CD4-positive, alpha-beta T cell treated with Interferon alpha-2 for 1 hour (primary cell): ENCODE measurements around the gene NUDT19.
"Not testable (repeated sequence)": the region's sequence is repeated elsewhere in the genome, so short reads cannot be mapped to it uniquely, and the experiment has no call there.

Source experiments
- DNase-seq, 2 donors: peaks; one replicate each; pipeline ENCODE4 v3.0.0-alpha.2; 2020 to 2022

The NUDT19 gene

DNA sequence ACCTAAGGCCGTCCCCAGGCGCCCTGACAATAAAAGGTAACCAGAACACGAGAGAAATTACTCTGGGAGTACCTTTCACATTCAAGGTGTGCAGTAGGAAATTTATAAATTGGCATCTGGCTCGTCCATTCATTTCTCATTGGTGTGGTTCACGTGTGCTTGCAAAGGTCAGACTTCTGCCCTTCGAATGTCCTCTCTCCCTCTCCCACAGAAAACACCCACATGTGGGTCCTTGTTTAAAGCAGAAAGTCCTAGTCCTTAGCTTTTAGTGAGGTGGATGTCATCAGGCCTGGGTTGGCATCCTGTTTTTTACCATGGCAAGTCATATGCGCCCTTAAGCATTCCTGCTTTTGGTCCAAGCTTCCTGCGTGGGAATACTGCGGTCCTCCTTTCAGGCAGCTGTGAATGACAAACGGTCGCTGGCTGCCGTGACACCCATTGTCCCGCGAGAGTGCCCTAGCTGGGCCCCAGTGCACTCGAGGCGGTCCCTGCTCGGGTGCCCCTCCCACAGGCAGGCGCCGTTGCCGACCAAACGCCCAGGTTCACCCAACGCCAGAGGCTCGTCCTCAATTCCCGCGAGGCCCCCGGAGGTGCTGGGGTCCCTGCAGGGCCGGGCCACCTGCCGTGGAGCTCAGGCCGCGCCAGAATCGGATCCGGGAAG lies at the start of gene NUDT19:
NUDT19 (plus strand) TSS at position 531 of the 661 bp plus-strand sequence. CDS start 140 bp downstream, outside the sequence.
- peak; percentile 70 to 79 for DNase-seq

- peak; percentile 70 to 76 for DNase-seq
Observed at GRCh38 chr19:32642771-32643170, 48.9 kb upstream of the NUDT19 start.

DNA sequence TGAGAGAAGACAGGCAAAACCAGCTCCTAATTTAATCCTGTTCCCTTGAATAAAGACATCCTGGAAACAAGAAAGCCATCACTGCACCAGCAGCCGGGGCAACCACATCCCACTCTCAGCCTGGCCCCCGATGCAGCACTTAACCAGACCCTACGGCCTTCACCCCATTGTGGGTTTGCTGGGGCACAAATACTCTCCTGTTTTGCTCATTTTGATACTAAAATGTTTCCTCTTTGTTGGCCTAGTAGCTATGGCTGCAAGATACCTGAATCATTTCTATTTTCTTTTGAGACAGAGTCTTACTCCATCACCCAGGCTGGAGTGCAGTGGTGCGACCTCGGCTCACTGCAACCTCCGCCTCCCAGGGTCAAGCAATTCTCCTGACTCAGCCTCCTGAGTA lies 45.1 kb upstream of the NUDT19 start:
- no peak for DNase-seq

DNA sequence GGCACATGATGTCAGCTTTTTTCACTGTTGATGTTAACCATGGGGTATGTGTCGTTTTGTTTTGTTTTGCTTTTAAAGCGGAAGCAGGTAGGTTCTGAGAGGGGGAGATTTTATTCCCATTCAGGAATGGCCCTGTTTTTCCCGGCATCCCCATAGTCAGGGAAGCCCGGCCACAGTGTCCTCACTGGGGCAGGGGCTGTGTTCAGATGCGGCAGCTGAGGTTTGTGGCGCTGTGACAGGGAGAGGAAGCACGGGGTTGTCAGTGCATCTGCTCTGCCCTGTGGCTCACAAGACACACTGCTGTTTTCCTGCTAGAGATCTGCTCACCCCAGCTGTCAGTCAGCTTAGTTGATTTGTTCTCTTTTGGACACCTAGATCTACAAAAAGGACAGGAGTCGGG lies 44.3 kb upstream of the NUDT19 start:
- DNase-seq: no peak

GRCh38 chr19:32649751-32650150 lies 41.9 kb upstream of the NUDT19 start:
- DNase-seq: no peak

- no peak for DNase-seq
Observed at GRCh38 chr19:32650671-32651070, 41.0 kb upstream of the NUDT19 start.

DNA sequence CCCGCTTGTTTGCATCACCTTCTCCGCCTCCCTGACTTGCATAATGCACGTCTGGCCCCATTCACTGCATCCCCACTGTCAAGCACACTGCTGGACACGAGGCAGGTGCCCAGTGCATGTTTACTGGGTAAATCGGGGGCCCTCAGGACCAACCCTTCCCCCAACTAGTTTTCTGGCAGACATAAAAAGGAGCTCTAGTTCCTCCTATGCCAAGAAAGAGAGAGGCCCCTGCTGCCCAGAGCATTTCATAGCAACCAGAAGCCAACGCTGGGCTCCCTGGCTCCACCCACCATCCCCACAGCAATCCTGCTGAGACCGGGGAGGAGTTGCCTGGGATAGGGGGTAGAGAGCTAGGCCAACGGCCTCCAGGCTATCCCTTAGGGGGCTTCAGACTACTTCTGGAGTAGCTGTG lies 39.9 kb upstream of the NUDT19 start:
- DNase-seq: no peak

- not testable (repeated sequence) for DNase-seq
Observed at GRCh38 chr19:32652331-32652730, 39.3 kb upstream of the NUDT19 start.

DNA sequence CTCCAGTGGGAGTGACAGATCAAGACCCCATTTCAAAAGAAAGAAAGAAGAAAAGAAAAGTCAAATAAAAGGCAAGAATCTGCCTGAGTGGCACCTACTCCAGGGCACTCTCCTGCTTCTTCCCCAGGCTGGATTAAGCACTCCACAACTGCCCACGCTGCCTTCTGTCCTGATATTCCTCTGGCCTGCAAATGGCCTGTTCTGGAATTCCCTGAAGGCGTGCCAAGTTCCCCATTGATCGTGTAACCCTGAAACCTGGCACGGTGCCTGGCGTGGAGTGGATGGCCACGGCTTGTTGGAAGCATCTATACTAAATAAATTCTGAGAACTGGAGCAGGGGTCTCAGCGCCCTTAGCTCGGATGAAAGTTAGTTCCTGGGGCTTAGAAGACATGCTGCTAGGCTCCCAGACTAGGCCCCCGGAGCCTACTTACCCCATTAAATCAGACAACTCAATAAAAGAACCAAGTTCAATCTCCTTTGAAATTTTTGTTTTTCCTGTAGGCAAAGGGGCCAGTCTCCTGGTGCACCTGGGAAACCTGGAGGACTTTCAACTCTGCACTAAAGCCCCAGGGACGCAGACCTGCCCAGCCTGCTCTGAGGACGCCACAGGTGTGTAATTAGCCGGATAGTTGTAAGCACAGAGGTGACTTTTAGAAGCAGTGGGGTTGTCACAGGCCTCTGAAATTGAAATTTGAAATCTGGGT lies 38.6 kb upstream of the NUDT19 start:
- DNase-seq: no peak

DNA sequence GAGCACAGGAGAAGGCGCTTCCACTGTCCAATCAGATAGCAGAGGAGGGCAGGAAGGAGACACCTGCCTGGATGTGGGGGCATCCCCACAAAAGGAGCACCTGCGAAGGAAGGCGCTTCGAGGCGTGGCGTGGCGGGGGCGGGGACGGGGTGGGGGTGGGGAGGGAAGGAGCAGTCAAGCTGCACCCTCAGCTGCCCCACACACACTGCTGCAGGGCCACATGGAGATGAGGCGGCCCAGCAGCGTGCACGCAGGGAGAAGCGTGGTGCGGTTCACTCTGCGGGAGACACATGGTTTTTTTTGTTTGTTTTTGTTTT lies 38.1 kb upstream of the NUDT19 start:
- DNase-seq: no peak

DNA sequence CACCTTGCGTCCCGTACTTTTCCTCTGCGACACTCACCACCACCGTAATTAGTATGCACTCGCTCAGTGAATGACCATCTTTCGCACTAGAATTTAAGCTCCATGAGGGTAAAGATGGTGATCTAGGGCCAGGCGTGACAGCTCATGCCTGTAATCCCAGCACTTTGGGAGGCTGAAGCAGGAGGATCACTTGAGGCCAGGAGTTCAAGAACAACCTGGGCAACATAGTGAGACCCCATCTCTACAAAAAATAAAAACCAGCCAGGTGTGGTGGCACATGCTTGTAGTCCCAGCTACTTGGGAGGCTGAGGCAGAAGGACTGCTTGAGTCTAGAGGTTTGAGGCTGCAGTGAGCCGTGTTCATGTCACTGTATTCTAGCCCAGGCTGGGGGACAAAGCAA lies 35.2 kb upstream of the NUDT19 start:
- DNase-seq: not testable (repeated sequence)

DNA sequence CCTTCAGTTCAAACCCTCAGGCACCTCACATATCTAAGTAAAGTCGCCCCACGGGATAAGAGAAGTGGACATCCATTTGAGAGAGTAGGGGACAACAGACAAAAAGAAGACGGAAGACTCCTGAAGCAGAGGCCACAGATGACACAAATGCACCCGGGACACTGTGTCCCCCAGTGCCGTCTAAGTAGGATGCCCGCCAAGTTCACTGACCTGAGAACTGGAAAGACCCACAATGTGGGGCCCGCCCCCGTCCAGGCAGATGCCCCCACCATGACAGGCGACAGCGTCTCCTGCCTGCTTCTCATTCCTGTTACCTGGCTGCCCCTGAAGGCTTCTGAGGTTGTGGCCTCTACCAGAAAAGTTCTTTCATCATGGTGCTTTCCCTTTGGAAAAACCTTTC lies 33.5 kb upstream of the NUDT19 start:
- DNase-seq: no peak

GRCh38 chr19:32658527-32658926 lies 33.1 kb upstream of the NUDT19 start:
- no peak for DNase-seq

- no peak for DNase-seq
Observed at GRCh38 chr19:32661318-32661717, 30.3 kb upstream of the NUDT19 start.

DNA sequence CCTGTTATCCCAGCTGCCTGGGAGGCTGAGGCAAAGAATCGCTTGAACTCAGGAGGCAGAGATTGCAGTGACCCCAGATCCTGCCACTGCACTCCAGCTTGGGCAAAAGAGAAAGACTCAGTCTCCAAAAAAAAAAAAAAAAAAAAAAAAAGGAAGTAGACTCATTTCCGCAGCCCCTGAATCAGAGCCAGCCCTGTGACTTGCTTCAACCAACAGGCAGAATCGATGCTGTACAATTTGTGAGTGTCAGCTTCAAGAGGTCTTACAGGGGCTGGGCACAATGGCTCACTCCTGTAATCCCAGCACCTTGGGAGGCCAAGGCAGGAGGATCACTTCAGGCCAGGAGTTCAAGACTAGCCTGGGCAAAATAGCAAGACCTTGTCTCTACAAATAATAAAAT lies 29.4 kb upstream of the NUDT19 start:
- DNase-seq: peak in 1 of 2 donors; percentile 9

DNA sequence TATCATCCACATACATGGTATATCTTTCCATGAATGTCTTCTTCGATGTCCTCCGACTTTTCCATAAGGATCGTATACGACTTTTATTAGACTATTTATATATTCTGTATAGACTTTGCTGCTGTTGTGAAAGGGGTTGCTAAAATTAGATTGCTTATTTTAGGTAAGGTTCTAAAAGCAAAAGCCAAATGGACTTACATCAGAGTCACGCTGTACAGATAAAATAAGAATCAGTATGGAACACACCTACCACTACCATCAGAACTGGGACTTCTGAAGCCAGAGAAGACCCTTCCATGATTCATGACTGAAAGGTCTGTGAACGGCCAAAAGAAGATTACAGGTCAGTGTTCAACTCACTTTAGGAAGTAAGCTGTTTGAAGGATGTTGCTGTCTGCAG lies 25.5 kb upstream of the NUDT19 start:
- DNase-seq: no peak

- DNase-seq: no peak
Observed at GRCh38 chr19:32669310-32669709, 22.3 kb upstream of the NUDT19 start.

DNA sequence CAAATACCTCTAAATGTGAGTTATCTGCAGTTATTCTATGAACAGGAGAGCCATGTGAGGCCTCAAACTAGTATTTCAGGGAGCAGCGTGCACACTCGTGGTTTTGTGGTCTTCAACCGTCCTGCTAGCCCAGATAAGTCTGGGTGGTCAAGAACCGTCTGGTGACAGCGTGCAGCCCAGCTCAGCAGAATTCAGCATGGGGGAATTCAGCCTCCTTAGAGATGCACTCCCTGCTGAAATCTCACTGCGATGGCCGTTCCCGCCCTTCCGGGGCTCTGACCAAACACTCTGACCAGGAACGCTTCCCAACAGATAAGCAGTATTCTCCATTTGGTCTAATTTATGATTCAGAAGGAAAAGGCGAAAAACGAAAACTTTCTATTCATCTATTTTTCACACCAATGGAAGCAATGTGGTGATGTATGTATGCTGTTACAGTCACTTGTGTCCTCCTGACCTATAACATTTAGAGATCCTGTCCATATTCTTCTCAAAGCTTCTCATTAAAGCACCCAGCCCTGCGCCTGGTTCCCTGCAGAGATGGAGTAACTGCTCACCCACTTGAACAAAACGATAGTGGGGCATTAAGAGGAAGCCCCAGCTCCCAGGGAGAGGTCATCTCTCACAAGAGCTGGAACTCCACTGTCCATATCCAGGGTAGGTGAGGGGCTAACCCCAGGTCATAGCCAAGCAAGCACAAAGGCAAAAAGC lies 19.6 kb upstream of the NUDT19 start:
- DNase-seq: no peak

GRCh38 chr19:32672841-32673240 lies 18.8 kb upstream of the NUDT19 start:
- no peak for DNase-seq

DNA sequence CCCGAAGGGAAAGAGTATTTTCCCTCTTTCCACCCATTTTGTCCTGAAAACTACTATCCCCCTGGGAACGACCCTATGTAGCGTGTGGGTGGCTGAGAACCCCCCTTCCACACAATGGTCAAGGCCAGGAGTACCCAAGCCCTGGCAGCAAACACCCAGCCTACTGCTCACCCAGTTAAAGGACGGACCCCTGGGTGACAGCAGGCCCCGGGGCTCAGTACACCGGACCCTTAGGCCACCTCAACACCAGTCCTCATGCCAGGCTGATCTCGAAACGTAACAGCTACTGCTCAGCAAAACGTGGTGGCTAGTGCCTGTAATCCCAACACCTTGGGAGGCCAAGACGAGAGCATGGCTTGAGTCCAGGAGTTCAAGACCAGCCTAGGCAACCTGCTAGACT lies 18.0 kb upstream of the NUDT19 start:
- DNase-seq: no peak

- no peak for DNase-seq
Observed at GRCh38 chr19:32674153-32674930, 17.3 kb upstream of the NUDT19 start.

DNA sequence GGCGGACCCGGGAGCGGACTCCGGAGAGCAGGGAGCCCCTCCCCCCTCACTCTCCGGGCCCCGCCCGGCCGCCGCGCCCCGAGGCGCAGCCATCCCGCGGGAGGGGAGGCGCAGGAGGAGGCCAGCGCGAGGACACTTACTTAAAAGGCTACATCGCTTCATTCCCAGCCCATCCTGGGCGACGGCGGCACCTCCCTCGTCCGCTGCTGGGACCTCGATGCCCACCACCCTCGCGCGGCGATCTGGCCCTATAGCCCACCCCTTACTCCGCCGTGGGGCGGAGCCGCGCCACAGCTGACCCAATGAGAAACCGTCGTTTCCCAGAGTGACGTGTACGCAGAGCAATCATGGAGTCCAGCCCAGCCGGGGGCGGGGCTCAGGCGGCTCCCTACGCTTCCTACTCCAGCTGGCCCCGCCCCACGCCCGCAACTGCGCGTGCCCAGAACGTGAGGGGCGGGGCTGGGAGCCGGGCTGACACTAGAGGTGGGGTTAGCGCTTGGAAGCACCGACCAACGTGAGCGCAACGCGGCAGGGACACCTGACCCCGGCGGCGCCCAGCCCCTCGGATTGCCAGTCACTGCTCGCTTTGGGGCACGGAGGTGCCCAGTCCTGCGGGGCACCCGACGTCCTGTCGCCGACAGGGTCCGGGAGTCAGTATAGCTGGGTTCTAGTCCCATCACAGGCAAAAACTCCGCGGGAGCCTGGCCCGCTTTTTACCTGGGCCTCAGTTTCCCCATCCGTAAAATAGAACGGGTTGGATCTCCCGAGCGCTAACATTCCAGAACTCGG lies 16.5 kb upstream of the NUDT19 start, which contains the start of gene ANKRD27:
ANKRD27 (minus strand) TSS at position 250 of the 789 bp plus-strand sequence. CDS start 16,165 bp downstream, outside the sequence.
- DNase-seq: peak; percentile 97 to 98
